ENCODE measurements around the gene SH3TC1.

The SH3TC1 gene

DNA sequence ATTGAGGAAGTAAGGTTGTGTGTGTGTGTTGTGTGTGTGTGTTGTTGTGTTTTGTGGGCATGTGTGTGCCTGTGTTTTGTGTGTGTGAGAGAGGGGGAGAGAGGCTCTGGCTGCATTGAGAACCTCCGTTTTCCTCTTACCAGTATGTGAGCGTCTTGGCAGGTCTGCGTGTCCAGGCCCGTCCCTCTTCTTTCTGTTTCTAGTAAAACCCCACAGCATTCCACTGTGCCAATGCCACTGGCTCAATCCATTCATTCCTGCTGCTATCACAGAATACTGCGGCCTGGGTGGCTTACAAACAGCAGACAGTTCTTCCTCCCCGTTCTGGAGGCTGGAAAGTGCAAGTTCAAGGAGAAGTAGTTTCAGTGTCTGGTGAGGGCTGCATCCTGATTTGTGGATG lies 55.0 kb downstream of the SH3TC1 start:
- no peaks in the 10 kb centered on the region for H4K20me1 ChIP-seq (ENCODE audit: insufficient read depth, low read length, poor library complexity, severe bottlenecking)
- H3K4me2 ChIP-seq (ENCODE audit: low read depth, low read length, poor library complexity, severe bottlenecking): no peak overlapping the region
- no peak overlapping the region for H2AFZ ChIP-seq (ENCODE audit: low read length)
- H3K27me3 ChIP-seq (ENCODE audit: insufficient read depth, low read length, poor library complexity, severe bottlenecking): no peaks in the 10 kb centered on the region
- TF ChIP-seq, protein P1, sequence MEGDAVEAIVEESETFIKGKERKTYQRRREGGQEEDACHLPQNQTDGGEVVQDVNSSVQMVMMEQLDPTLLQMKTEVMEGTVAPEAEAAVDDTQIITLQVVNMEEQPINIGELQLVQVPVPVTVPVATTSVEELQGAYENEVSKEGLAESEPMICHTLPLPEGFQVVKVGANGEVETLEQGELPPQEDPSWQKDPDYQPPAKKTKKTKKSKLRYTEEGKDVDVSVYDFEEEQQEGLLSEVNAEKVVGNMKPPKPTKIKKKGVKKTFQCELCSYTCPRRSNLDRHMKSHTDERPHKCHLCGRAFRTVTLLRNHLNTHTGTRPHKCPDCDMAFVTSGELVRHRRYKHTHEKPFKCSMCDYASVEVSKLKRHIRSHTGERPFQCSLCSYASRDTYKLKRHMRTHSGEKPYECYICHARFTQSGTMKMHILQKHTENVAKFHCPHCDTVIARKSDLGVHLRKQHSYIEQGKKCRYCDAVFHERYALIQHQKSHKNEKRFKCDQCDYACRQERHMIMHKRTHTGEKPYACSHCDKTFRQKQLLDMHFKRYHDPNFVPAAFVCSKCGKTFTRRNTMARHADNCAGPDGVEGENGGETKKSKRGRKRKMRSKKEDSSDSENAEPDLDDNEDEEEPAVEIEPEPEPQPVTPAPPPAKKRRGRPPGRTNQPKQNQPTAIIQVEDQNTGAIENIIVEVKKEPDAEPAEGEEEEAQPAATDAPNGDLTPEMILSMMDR (conservative IDR thresholded peaks at IDR 0.05; ENCODE audit: low read length): no peak
- no peak for TF ChIP-seq EZH2phosphoT487 (IDR thresholded peaks at IDR 0.05; ENCODE audit: borderline replicate concordance)
- H3K9me2 ChIP-seq (replicated peaks; ENCODE audit: low read depth, low read length): no peaks in the 10 kb centered on the region
- no peak overlapping the region for H3K4me3 ChIP-seq (ENCODE audit: low read length, poor library complexity, severe bottlenecking)
- peaks cover 3% of the 10 kb centered on the region for H3K4me1 ChIP-seq (ENCODE audit: insufficient read depth, low read length, poor library complexity, severe bottlenecking)
- no peaks in the 10 kb centered on the region for H3F3A ChIP-seq (ENCODE audit: low read depth)
- no peak overlapping the region for H3K9ac ChIP-seq (ENCODE audit: low read depth, low read length, poor library complexity, severe bottlenecking)
- no peaks in the 10 kb centered on the region for H3K9me3 ChIP-seq (ENCODE audit: insufficient read depth, low read depth, low read length)
- no peaks in the 10 kb centered on the region for H3K79me2 ChIP-seq (ENCODE audit: insufficient read depth, low read length)
- no peaks in the 10 kb centered on the region for H3K36me3 ChIP-seq (ENCODE audit: insufficient read depth, low read length)

DNA sequence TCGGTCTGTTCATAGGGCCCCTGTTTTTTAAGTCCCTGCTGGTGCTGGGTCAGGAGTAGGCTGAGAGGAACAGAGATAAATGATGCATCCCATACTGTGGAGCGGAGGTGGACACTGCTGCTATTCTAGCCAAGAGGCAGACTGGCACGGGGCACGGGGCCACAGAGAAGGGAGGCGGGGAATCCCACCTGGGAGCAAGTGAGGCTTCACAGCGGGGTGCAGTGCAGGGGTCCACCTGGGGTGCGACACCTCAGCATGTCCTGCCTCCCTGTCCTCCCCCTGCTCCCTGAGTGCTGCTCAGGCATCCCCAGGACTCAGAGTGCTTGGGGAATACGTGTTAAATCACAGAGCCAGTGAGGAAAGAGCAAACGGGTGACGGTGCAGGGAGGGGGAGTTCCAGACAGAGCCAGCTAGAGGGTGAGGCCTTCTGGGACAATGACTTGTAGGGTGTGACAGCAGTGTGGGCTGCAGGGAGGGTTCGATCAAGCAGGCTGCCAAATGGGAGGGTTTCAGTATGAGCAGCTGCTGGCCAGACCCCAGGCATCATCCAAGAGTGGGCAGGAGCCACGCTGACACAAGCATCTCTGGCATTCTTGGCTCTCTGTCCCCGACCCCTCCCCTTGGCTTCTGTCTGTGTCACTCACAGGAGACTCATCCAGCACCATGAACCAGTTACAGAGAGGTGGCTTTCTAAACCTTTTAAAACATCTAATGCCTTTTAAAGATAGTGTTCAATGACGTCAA lies 56.8 kb downstream of the SH3TC1 start:
- TF ChIP-seq, protein P1 (conservative IDR thresholded peaks at IDR 0.05; ENCODE audit: low read length): no peak
- no peak for TF ChIP-seq EZH2phosphoT487 (IDR thresholded peaks at IDR 0.05; ENCODE audit: borderline replicate concordance)
- Histone ChIP-seq H4K20me1 (ENCODE audit: insufficient read depth, low read length, poor library complexity, severe bottlenecking) (no peaks in the 10 kb centered on the region), H3F3A (ENCODE audit: low read depth) (no peaks in the 10 kb centered on the region), H3K4me2 (ENCODE audit: low read depth, low read length, poor library complexity, severe bottlenecking) (no peak overlapping the region), H2AFZ (ENCODE audit: low read length) (no peak overlapping the region), H3K36me3 (ENCODE audit: insufficient read depth, low read length) (no peaks in the 10 kb centered on the region), H3K9me2 (replicated peaks; ENCODE audit: low read depth, low read length) (no peaks in the 10 kb centered on the region), H3K9me3 (ENCODE audit: insufficient read depth, low read depth, low read length) (no peaks in the 10 kb centered on the region), H3K4me1 (ENCODE audit: insufficient read depth, low read length, poor library complexity, severe bottlenecking) (peaks cover 3% of the 10 kb centered on the region), H3K4me3 (ENCODE audit: low read length, poor library complexity, severe bottlenecking) (no peak overlapping the region), H3K27me3 (ENCODE audit: insufficient read depth, low read length, poor library complexity, severe bottlenecking) (no peaks in the 10 kb centered on the region), H3K79me2 (ENCODE audit: insufficient read depth, low read length) (no peaks in the 10 kb centered on the region), H3K9ac (ENCODE audit: low read depth, low read length, poor library complexity, severe bottlenecking) (no peak overlapping the region)

DNA sequence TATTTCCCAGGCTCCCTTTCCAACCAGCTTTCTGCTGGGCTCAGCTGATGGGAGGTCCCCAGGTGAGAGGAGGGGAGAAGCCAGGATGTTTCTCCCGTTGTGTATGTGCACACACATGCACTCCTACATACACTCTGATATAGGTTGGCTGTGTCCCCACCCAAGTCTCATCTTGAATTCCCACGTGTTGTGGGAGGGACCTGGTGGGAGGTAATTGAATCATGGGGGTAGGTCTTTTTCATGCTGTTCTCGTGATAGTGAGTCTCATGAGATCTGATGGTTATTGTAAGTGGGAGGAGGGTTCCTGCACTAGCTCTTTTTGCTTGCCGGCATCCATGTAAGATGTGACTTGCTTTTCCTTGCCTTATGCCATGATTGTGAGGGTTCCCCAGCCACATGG lies 58.8 kb downstream of the SH3TC1 start:
- TF ChIP-seq, protein P1 (conservative IDR thresholded peaks at IDR 0.05; ENCODE audit: low read length): no peak
- no peak for TF ChIP-seq EZH2phosphoT487 (IDR thresholded peaks at IDR 0.05; ENCODE audit: borderline replicate concordance)
- no peaks in the 10 kb centered on the region for H3F3A ChIP-seq (ENCODE audit: low read depth)
- H3K9me2 ChIP-seq (replicated peaks; ENCODE audit: low read depth, low read length): no peaks in the 10 kb centered on the region
- no peaks in the 10 kb centered on the region for H3K79me2 ChIP-seq (ENCODE audit: insufficient read depth, low read length)
- no peaks in the 10 kb centered on the region for H3K9me3 ChIP-seq (ENCODE audit: insufficient read depth, low read depth, low read length)
- no peaks in the 10 kb centered on the region for H3K36me3 ChIP-seq (ENCODE audit: insufficient read depth, low read length)
- H3K4me2 ChIP-seq (ENCODE audit: low read depth, low read length, poor library complexity, severe bottlenecking): no peak overlapping the region
- H3K27me3 ChIP-seq (ENCODE audit: insufficient read depth, low read length, poor library complexity, severe bottlenecking): no peaks in the 10 kb centered on the region
- H2AFZ ChIP-seq (ENCODE audit: low read length): no peak overlapping the region
- H3K4me3 ChIP-seq (ENCODE audit: low read length, poor library complexity, severe bottlenecking): no peak overlapping the region
- peaks cover 3% of the 10 kb centered on the region for H3K4me1 ChIP-seq (ENCODE audit: insufficient read depth, low read length, poor library complexity, severe bottlenecking)
- no peak overlapping the region for H3K9ac ChIP-seq (ENCODE audit: low read depth, low read length, poor library complexity, severe bottlenecking)
- no peaks in the 10 kb centered on the region for H4K20me1 ChIP-seq (ENCODE audit: insufficient read depth, low read length, poor library complexity, severe bottlenecking)
